ENCODE results near the gene RXFP1.

DNA sequence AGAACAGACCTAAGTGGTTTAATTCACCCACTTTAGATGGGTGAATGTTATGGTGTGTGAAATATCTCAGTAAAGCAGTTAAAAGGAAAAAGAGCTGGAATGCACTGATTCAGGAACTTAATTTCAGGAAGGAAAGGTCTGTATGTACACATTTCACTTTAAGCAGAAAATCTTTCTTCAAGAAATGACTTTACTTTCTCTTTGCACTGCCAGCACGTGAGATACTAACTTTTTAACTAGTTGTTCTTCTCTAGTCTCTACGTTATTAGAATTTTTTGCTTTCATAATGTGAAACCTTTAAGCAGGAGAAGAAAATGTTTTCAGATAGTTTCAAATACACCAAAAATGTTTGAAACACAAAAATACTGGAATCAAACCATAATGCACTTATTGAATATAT lies 131.2 kb downstream of the RXFP1 start:
- TF ChIP-seq, protein P1, sequence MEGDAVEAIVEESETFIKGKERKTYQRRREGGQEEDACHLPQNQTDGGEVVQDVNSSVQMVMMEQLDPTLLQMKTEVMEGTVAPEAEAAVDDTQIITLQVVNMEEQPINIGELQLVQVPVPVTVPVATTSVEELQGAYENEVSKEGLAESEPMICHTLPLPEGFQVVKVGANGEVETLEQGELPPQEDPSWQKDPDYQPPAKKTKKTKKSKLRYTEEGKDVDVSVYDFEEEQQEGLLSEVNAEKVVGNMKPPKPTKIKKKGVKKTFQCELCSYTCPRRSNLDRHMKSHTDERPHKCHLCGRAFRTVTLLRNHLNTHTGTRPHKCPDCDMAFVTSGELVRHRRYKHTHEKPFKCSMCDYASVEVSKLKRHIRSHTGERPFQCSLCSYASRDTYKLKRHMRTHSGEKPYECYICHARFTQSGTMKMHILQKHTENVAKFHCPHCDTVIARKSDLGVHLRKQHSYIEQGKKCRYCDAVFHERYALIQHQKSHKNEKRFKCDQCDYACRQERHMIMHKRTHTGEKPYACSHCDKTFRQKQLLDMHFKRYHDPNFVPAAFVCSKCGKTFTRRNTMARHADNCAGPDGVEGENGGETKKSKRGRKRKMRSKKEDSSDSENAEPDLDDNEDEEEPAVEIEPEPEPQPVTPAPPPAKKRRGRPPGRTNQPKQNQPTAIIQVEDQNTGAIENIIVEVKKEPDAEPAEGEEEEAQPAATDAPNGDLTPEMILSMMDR (conservative IDR thresholded peaks at IDR 0.05; ENCODE audit: low read length) = no peak
- TF ChIP-seq EZH2phosphoT487 (IDR thresholded peaks at IDR 0.05; ENCODE audit: borderline replicate concordance) = no peak

All from Loucy (cell line).